ENCODE data around the gene BUB1.

BUB1 gene

DNA sequence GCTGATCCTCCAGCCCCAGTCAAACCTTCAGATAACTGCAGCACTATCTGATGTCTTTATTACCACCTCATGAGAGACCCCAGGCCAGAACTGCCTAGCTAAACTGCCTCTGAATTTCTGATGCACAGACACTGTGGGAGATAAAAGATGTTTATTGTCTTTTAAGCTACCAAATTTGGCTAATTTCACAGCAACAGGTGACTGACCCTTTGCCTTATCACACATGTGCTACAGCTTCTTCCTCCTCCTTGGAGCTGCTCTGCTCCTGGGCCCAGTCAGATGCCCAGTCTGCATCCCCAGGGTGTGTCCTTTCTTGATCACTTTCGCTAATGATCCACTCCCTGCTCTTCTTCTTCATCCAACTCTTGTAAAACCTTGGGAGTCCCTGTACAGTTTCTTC is 34.9 kb upstream of the BUB1 start:
- no peak overlapping the region for H2BK120ac ChIP-seq (ENCODE audit: low read depth, low read length)
- DNase-seq: no peak
- H2BK15ac ChIP-seq (ENCODE audit: low read depth, poor library complexity, severe bottlenecking): no peak overlapping the region
- 100% methylated on average over 1 of the region's 1 CpG for WGBS
- no peak overlapping the region for H3K14ac ChIP-seq (ENCODE audit: low read length in 2 of 2)
- no peak overlapping the region for H4K91ac ChIP-seq (ENCODE audit: low read length)
- H3K27me3 ChIP-seq (ENCODE audit: control insufficient read depth in 1 of 2, insufficient read depth in 1 of 2, low read length in 2 of 2): peaks cover 31 to 47% of the 10 kb centered on the region in 2 experiments
- no peak overlapping the region for H2AK5ac ChIP-seq (ENCODE audit: low read length, severe bottlenecking)
- H3K4me3 ChIP-seq (ENCODE audit: insufficient read depth in 1 of 2, low read depth in 1 of 2, low read length in 2 of 2): no peak overlapping the region
- no peaks in the 10 kb centered on the region for H3K9me3 ChIP-seq (ENCODE audit: control insufficient read depth, low read length)
- no peak overlapping the region for H3K18ac ChIP-seq (ENCODE audit: low read depth in 1 of 2, low read length in 2 of 2)
- no peak overlapping the region for H3K4me2 ChIP-seq (ENCODE audit: low read length, poor library complexity, severe bottlenecking)
- H2AFZ ChIP-seq (ENCODE audit: low read depth, low read length): no peak overlapping the region
- no peak overlapping the region for H3K27ac ChIP-seq (ENCODE audit: low read length, poor library complexity, severe bottlenecking)
- no peaks in the 10 kb centered on the region for H3K4me1 ChIP-seq (ENCODE audit: control insufficient read depth, insufficient read depth, low read depth, low read length)
- no peak overlapping the region for H2BK12ac ChIP-seq (ENCODE audit: low read length in 2 of 2)
- H3K79me1 ChIP-seq (replicated peaks; ENCODE audit: low read length, poor library complexity, severe bottlenecking): no peaks in the 10 kb centered on the region
- no peak overlapping the region for H3K4ac ChIP-seq (ENCODE audit: low read depth in 1 of 2, low read length in 2 of 2)
- no peak overlapping the region for H3K9ac ChIP-seq (ENCODE audit: low read length)
- H3K23ac ChIP-seq (ENCODE audit: low read length in 2 of 2): no peak overlapping the region
- no peak overlapping the region for H4K8ac ChIP-seq (ENCODE audit: low read length)
- no peaks in the 10 kb centered on the region for H3K36me3 ChIP-seq (ENCODE audit: control insufficient read depth in 1 of 2, insufficient read depth in 2 of 2, low read depth in 1 of 2, low read length in 2 of 2)
- H2BK5ac ChIP-seq (ENCODE audit: low read depth, low read length, poor library complexity, severe bottlenecking): no peak overlapping the region

- no peak overlapping the region for H3K18ac ChIP-seq (ENCODE audit: low read depth in 1 of 2, low read length in 2 of 2)
- H3K4me1 ChIP-seq (ENCODE audit: control insufficient read depth, insufficient read depth, low read depth, low read length): no peaks in the 10 kb centered on the region
- H2BK5ac ChIP-seq (ENCODE audit: low read depth, low read length, poor library complexity, severe bottlenecking): no peak overlapping the region
- H3K4me3 ChIP-seq (ENCODE audit: insufficient read depth in 1 of 2, low read depth in 1 of 2, low read length in 2 of 2): no peak overlapping the region
- peaks cover 40 to 46% of the 10 kb centered on the region in 2 experiments for H3K27me3 ChIP-seq (ENCODE audit: control insufficient read depth in 1 of 2, insufficient read depth in 1 of 2, low read length in 2 of 2)
- no peak overlapping the region for H4K8ac ChIP-seq (ENCODE audit: low read length)
- DNase-seq: no peak
- H3K9me3 ChIP-seq (ENCODE audit: control insufficient read depth, low read length): no peaks in the 10 kb centered on the region
- H3K9ac ChIP-seq (ENCODE audit: low read length): no peak overlapping the region
- no peak overlapping the region for H3K23ac ChIP-seq (ENCODE audit: low read length in 2 of 2)
- no peak overlapping the region for H2BK120ac ChIP-seq (ENCODE audit: low read depth, low read length)
- H3K36me3 ChIP-seq (ENCODE audit: control insufficient read depth in 1 of 2, insufficient read depth in 2 of 2, low read depth in 1 of 2, low read length in 2 of 2): no peaks in the 10 kb centered on the region
- WGBS: 44% methylated on average over 1 of the region's 1 CpG
- H2AFZ ChIP-seq (ENCODE audit: low read depth, low read length): no peak overlapping the region
- no peak overlapping the region for H3K4ac ChIP-seq (ENCODE audit: low read depth in 1 of 2, low read length in 2 of 2)
- no peak overlapping the region for H4K91ac ChIP-seq (ENCODE audit: low read length)
- H3K27ac ChIP-seq (ENCODE audit: low read length, poor library complexity, severe bottlenecking): no peak overlapping the region
- no peak overlapping the region for H2AK5ac ChIP-seq (ENCODE audit: low read length, severe bottlenecking)
- no peak overlapping the region for H3K4me2 ChIP-seq (ENCODE audit: low read length, poor library complexity, severe bottlenecking)
- no peaks in the 10 kb centered on the region for H3K79me1 ChIP-seq (replicated peaks; ENCODE audit: low read length, poor library complexity, severe bottlenecking)
- no peak overlapping the region for H2BK15ac ChIP-seq (ENCODE audit: low read depth, poor library complexity, severe bottlenecking)
- no peak overlapping the region for H3K14ac ChIP-seq (ENCODE audit: low read length in 2 of 2)
- H2BK12ac ChIP-seq (ENCODE audit: low read length in 2 of 2): no peak overlapping the region
Measured at GRCh38 chr2:110708455-110708854, 30.6 kb upstream of the BUB1 start.

- H3K14ac ChIP-seq (ENCODE audit: low read length in 2 of 2): no peak overlapping the region
- H3K18ac ChIP-seq (ENCODE audit: low read depth in 1 of 2, low read length in 2 of 2): no peak overlapping the region
- H2BK5ac ChIP-seq (ENCODE audit: low read depth, low read length, poor library complexity, severe bottlenecking): no peak overlapping the region
- H3K27ac ChIP-seq (ENCODE audit: low read length, poor library complexity, severe bottlenecking): no peak overlapping the region
- no peak overlapping the region for H4K91ac ChIP-seq (ENCODE audit: low read length)
- H3K36me3 ChIP-seq (ENCODE audit: control insufficient read depth in 1 of 2, insufficient read depth in 2 of 2, low read depth in 1 of 2, low read length in 2 of 2): no peaks in the 10 kb centered on the region
- no peak overlapping the region for H3K9ac ChIP-seq (ENCODE audit: low read length)
- no peak overlapping the region for H2BK120ac ChIP-seq (ENCODE audit: low read depth, low read length)
- H3K79me1 ChIP-seq (replicated peaks; ENCODE audit: low read length, poor library complexity, severe bottlenecking): no peaks in the 10 kb centered on the region
- H3K4me3 ChIP-seq (ENCODE audit: insufficient read depth in 1 of 2, low read depth in 1 of 2, low read length in 2 of 2): no peak overlapping the region
- no peaks in the 10 kb centered on the region for H3K4me1 ChIP-seq (ENCODE audit: control insufficient read depth, insufficient read depth, low read depth, low read length)
- no peak overlapping the region for H3K4me2 ChIP-seq (ENCODE audit: low read length, poor library complexity, severe bottlenecking)
- H3K23ac ChIP-seq (ENCODE audit: low read length in 2 of 2): no peak overlapping the region
- no peak for DNase-seq
- no peak overlapping the region for H4K8ac ChIP-seq (ENCODE audit: low read length)
- H2AK5ac ChIP-seq (ENCODE audit: low read length, severe bottlenecking): no peak overlapping the region
- H2AFZ ChIP-seq (ENCODE audit: low read depth, low read length): no peak overlapping the region
- no peak overlapping the region for H3K4ac ChIP-seq (ENCODE audit: low read depth in 1 of 2, low read length in 2 of 2)
- no CpG with 5 or more reads among the region's 1 CpG for WGBS
- peaks cover 33 to 36% of the 10 kb centered on the region in 2 experiments for H3K27me3 ChIP-seq (ENCODE audit: control insufficient read depth in 1 of 2, insufficient read depth in 1 of 2, low read length in 2 of 2)
- H2BK12ac ChIP-seq (ENCODE audit: low read length in 2 of 2): no peak overlapping the region
- no peak overlapping the region for H2BK15ac ChIP-seq (ENCODE audit: low read depth, poor library complexity, severe bottlenecking)
- no peaks in the 10 kb centered on the region for H3K9me3 ChIP-seq (ENCODE audit: control insufficient read depth, low read length)
Measured at GRCh38 chr2:110707386-110707965, 29.6 kb upstream of the BUB1 start.

DNA sequence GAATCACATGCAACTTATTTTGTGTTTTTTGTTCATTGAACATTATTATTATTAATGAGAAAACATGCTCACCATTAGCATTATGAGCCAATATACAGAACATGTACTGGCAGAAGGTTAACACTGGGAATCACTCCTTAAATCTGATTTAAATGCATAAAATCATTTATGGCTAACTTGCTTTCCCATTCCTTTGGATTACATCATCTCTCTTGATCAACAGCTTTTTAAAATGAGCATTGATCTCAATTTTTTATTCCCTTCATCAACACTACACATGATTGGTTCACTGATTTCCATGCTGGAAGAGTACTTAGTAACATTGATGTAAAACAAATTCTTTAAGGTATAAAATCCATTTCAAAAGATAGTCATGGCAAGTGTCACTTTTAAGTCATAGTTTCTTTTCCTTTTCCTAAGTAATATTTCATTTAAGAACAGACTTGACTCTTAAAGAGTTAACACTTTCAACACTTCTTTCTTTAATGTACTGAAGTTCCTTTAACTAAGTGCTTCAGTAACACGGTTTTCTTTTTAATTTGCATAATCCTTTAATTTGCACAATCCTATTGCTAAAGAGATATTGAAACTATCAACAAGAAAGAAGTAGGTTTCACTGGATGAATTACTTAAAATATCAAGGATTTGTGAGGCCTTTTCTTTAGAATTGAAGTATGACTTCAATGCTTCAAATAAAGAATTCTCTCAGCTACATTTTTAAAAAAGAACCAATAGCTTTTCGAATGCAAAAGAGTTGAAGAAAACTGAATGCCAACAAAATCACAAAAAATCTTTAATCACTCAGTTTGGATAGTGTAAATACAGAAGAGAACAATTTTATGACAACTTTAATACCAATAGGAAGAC is 24.9 kb upstream of the BUB1 start:
- no peaks in the 10 kb centered on the region for H3K36me3 ChIP-seq (ENCODE audit: control insufficient read depth in 1 of 2, insufficient read depth in 2 of 2, low read depth in 1 of 2, low read length in 2 of 2)
- H3K9me3 ChIP-seq (ENCODE audit: control insufficient read depth, low read length): no peaks in the 10 kb centered on the region
- H3K27ac ChIP-seq (ENCODE audit: low read length, poor library complexity, severe bottlenecking): no peak overlapping the region
- H4K91ac ChIP-seq (ENCODE audit: low read length): no peak overlapping the region
- H3K18ac ChIP-seq (ENCODE audit: low read depth in 1 of 2, low read length in 2 of 2): no peak overlapping the region
- H2BK120ac ChIP-seq (ENCODE audit: low read depth, low read length): no peak overlapping the region
- H3K4ac ChIP-seq (ENCODE audit: low read depth in 1 of 2, low read length in 2 of 2): no peak overlapping the region
- no peak overlapping the region for H3K4me2 ChIP-seq (ENCODE audit: low read length, poor library complexity, severe bottlenecking)
- H3K4me3 ChIP-seq (ENCODE audit: insufficient read depth in 1 of 2, low read depth in 1 of 2, low read length in 2 of 2): no peak overlapping the region
- no CpG with 5 or more reads among the region's 2 CpGs for WGBS
- no peak for DNase-seq
- no peaks in the 10 kb centered on the region for H3K79me1 ChIP-seq (replicated peaks; ENCODE audit: low read length, poor library complexity, severe bottlenecking)
- H2AFZ ChIP-seq (ENCODE audit: low read depth, low read length): no peak overlapping the region
- H4K8ac ChIP-seq (ENCODE audit: low read length): no peak overlapping the region
- H3K4me1 ChIP-seq (ENCODE audit: control insufficient read depth, insufficient read depth, low read depth, low read length): no peaks in the 10 kb centered on the region
- H2BK5ac ChIP-seq (ENCODE audit: low read depth, low read length, poor library complexity, severe bottlenecking): no peak overlapping the region
- no peak overlapping the region for H3K9ac ChIP-seq (ENCODE audit: low read length)
- H2BK15ac ChIP-seq (ENCODE audit: low read depth, poor library complexity, severe bottlenecking): no peak overlapping the region
- no peak overlapping the region for H2BK12ac ChIP-seq (ENCODE audit: low read length in 2 of 2)
- H2AK5ac ChIP-seq (ENCODE audit: low read length, severe bottlenecking): no peak overlapping the region
- H3K27me3 ChIP-seq (ENCODE audit: control insufficient read depth in 1 of 2, insufficient read depth in 1 of 2, low read length in 2 of 2): peaks cover 16 to 31% of the 10 kb centered on the region in 2 experiments
- no peak overlapping the region for H3K23ac ChIP-seq (ENCODE audit: low read length in 2 of 2)
- no peak overlapping the region for H3K14ac ChIP-seq (ENCODE audit: low read length in 2 of 2)

Measured in mesenchymal stem cell (in vitro differentiated cells and primary cell).